ENCODE measurements around the gene IQCM. TPM values are rescaled to one million over a fixed set of nuclear protein-coding genes. Genes with fewer than 3 reads are reported as not detected.

Gene IQCM
- total RNA-seq, 1 donor from 2014 or later: not detected

- Mint-ChIP-seq H3K9me3 (ENCODE audit: low read depth) (no peaks in the 10 kb centered on the region), H3K27ac (ENCODE audit: unreplicated experiment) (no peak overlapping the region), H3K4me1 (ENCODE audit: low read depth) (peaks cover 5% of the 10 kb centered on the region), H3K36me3 (ENCODE audit: low read depth) (no peaks in the 10 kb centered on the region), H3K27me3 (ENCODE audit: low read depth) (peaks cover 16% of the 10 kb centered on the region), H3K4me3 (ENCODE audit: unreplicated experiment) (no peak overlapping the region)
- DNase-seq (ENCODE audit: low spot score): no peak
- no peak for TF ChIP-seq CTCF (IDR thresholded peaks at IDR 0.05)
Observed at GRCh38 chr4:149785696-149786431, 29.8 kb downstream of the IQCM start.

- no peaks in the 10 kb centered on the region for H3K36me3 Mint-ChIP-seq (ENCODE audit: low read depth)
- H3K27ac Mint-ChIP-seq (ENCODE audit: unreplicated experiment): no peak overlapping the region
- H3K27me3 Mint-ChIP-seq (ENCODE audit: low read depth): peaks cover 8% of the 10 kb centered on the region
- no peak for DNase-seq (ENCODE audit: low spot score)
- no peak overlapping the region for H3K4me3 Mint-ChIP-seq (ENCODE audit: unreplicated experiment)
- no peak for TF ChIP-seq CTCF (IDR thresholded peaks at IDR 0.05)
- H3K4me1 Mint-ChIP-seq (ENCODE audit: low read depth): peaks cover 5% of the 10 kb centered on the region
- no peaks in the 10 kb centered on the region for H3K9me3 Mint-ChIP-seq (ENCODE audit: low read depth)
Observed at GRCh38 chr4:149784018-149784417, 31.6 kb downstream of the IQCM start.

- Mint-ChIP-seq H3K9me3 (ENCODE audit: low read depth) (no peaks in the 10 kb centered on the region), H3K27ac (ENCODE audit: unreplicated experiment) (no peak overlapping the region), H3K4me3 (ENCODE audit: unreplicated experiment) (no peak overlapping the region), H3K27me3 (ENCODE audit: low read depth) (peaks cover 5% of the 10 kb centered on the region), H3K4me1 (ENCODE audit: low read depth) (peaks cover 5% of the 10 kb centered on the region), H3K36me3 (ENCODE audit: low read depth) (no peaks in the 10 kb centered on the region)
- no peak for DNase-seq (ENCODE audit: low spot score)
- TF ChIP-seq CTCF (IDR thresholded peaks at IDR 0.05): no peak
Observed at GRCh38 chr4:149781150-149781549, 34.5 kb downstream of the IQCM start.

GRCh38 chr4:149768477-149768876, 47.2 kb downstream of the IQCM start:
- no peak for DNase-seq (ENCODE audit: low spot score)
- no peak overlapping the region for H3K4me3 Mint-ChIP-seq (ENCODE audit: unreplicated experiment)
- peaks cover 14% of the 10 kb centered on the region for H3K27me3 Mint-ChIP-seq (ENCODE audit: low read depth)
- TF ChIP-seq CTCF (IDR thresholded peaks at IDR 0.05): no peak
- no peak overlapping the region for H3K27ac Mint-ChIP-seq (ENCODE audit: unreplicated experiment)
- H3K4me1 Mint-ChIP-seq (ENCODE audit: low read depth): no peaks in the 10 kb centered on the region
- no peaks in the 10 kb centered on the region for H3K9me3 Mint-ChIP-seq (ENCODE audit: low read depth)
- no peaks in the 10 kb centered on the region for H3K36me3 Mint-ChIP-seq (ENCODE audit: low read depth)

GRCh38 chr4:149766135-149766534, 49.5 kb downstream of the IQCM start:
- H3K36me3 Mint-ChIP-seq (ENCODE audit: low read depth): peaks cover 2% of the 10 kb centered on the region
- no peaks in the 10 kb centered on the region for H3K9me3 Mint-ChIP-seq (ENCODE audit: low read depth)
- no peak overlapping the region for H3K27ac Mint-ChIP-seq (ENCODE audit: unreplicated experiment)
- DNase-seq (ENCODE audit: low spot score): no peak
- no peak for TF ChIP-seq CTCF (IDR thresholded peaks at IDR 0.05)
- peaks cover 9% of the 10 kb centered on the region for H3K27me3 Mint-ChIP-seq (ENCODE audit: low read depth)
- no peaks in the 10 kb centered on the region for H3K4me1 Mint-ChIP-seq (ENCODE audit: low read depth)
- no peak overlapping the region for H3K4me3 Mint-ChIP-seq (ENCODE audit: unreplicated experiment)

All from chondrocyte (in vitro differentiated cells).